Measurements from ENCODE around the gene CELF1.
A peak's percentile ranks its signal among the peaks of the same experiment; 100 is the strongest.

Gene CELF1

GRCh38 chr11:47483457-47483856, 69.5 kb downstream of the CELF1 start:
- no peak for DNase-seq (ENCODE audit: low read depth)

GRCh38 chr11:47480762-47481161, 72.2 kb downstream of the CELF1 start:
- DNase-seq (ENCODE audit: low read depth) = no peak

- no peak for DNase-seq (ENCODE audit: low read depth)
These were observed 74.1 kb downstream of the CELF1 start for GRCh38 chr11:47478651-47479329.

GRCh38 chr11:47477753-47478152, 75.2 kb downstream of the CELF1 start:
- DNase-seq (ENCODE audit: low read depth) = no peak

- no peak for DNase-seq (ENCODE audit: low read depth)
These were observed 75.6 kb downstream of the CELF1 start for GRCh38 chr11:47477323-47477722.

GRCh38 chr11:47470671-47471070, 82.3 kb downstream of the CELF1 start:
- no peak for DNase-seq (ENCODE audit: low read depth)

- no peak for DNase-seq (ENCODE audit: low read depth)
These were observed 83.4 kb downstream of the CELF1 start for GRCh38 chr11:47469361-47470179.

GRCh38 chr11:47468598-47469214, 84.2 kb downstream of the CELF1 start:
- no peak for DNase-seq (ENCODE audit: low read depth)

GRCh38 chr11:47467357-47467756, 85.6 kb downstream of the CELF1 start:
- DNase-seq (ENCODE audit: low read depth) = no peak

GRCh38 chr11:47466701-47467250, 86.2 kb downstream of the CELF1 start:
- DNase-seq (ENCODE audit: low read depth) = no peak

GRCh38 chr11:47466201-47466600, 86.7 kb downstream of the CELF1 start:
- DNase-seq (ENCODE audit: low read depth) = no peak

GRCh38 chr11:47464483-47464882, 88.4 kb downstream of the CELF1 start:
- DNase-seq (ENCODE audit: low read depth) = no peak

- no peak for DNase-seq (ENCODE audit: low read depth)
These were observed 91.1 kb downstream of the CELF1 start for GRCh38 chr11:47461876-47462275.

- no peak for DNase-seq (ENCODE audit: low read depth)
These were observed 92.2 kb downstream of the CELF1 start for GRCh38 chr11:47460571-47461235.

- DNase-seq (ENCODE audit: low read depth) = peak; percentile 23
These were observed 98.7 kb downstream of the CELF1 start for GRCh38 chr11:47454258-47454671.

- no peak for DNase-seq (ENCODE audit: low read depth)
These were observed 99.6 kb downstream of the CELF1 start for GRCh38 chr11:47453365-47453764.

- no peak for DNase-seq (ENCODE audit: low read depth)
These were observed 100.9 kb downstream of the CELF1 start for GRCh38 chr11:47451990-47452389.

- no peak for DNase-seq (ENCODE audit: low read depth)
These were observed 101.5 kb downstream of the CELF1 start for GRCh38 chr11:47451436-47451835.

GRCh38 chr11:47449541-47449940, 103.4 kb downstream of the CELF1 start:
- no peak for DNase-seq (ENCODE audit: low read depth)

- DNase-seq (ENCODE audit: low read depth) = no peak
These were observed 104.1 kb downstream of the CELF1 start, which contains the start of gene RAPSN for GRCh38 chr11:47448566-47449427. Gene RAPSN (minus strand): TSS chr11:47449136. CDS start chr11:47448964, 172 bp downstream.

GRCh38 chr11:47447906-47448305, 105.0 kb downstream of the CELF1 start:
- DNase-seq (ENCODE audit: low read depth) = no peak
